ENCODE results near the gene PAWR.

DNA sequence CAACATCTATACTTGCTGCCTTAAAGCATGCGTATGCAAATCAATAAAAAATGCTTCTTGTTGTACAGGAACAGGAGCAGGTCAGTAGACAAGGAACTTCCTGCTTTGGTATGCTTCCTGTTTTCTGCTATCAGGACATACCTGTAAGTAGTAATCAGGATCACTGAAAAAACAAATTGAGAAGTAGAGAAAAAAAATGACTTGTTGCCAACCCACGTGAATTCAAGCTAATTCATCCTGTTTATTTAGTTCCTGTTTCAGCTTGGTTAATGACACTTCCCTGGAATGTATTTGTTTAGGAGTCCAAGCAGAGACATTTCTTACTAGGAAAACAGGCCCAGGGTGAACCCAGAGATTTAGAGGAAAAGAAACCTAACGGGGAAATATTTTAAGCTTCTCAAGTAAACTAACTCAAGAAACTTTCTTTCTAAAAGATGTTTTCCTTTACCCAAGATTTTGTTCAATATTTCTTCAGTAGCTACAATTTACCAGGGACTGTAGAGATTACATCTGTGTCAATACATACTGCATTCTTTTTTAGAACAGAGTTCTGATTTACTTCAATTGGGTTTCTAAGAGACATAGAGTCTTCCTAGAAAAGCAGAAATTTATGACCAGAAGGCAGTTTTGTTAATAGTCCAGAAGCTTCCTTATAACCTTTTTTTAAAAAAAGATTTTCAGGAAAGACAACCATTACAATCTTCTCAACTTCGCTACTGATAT, 124.2 kb downstream of the PAWR start:
- TF ChIP-seq RAD21 (CRISPR knock-in tag; conservative IDR thresholded peaks at IDR 0.05 in 1 of 2, IDR thresholded peaks at IDR 0.05 in 1 of 2): no peak
- TF ChIP-seq, protein P1, sequence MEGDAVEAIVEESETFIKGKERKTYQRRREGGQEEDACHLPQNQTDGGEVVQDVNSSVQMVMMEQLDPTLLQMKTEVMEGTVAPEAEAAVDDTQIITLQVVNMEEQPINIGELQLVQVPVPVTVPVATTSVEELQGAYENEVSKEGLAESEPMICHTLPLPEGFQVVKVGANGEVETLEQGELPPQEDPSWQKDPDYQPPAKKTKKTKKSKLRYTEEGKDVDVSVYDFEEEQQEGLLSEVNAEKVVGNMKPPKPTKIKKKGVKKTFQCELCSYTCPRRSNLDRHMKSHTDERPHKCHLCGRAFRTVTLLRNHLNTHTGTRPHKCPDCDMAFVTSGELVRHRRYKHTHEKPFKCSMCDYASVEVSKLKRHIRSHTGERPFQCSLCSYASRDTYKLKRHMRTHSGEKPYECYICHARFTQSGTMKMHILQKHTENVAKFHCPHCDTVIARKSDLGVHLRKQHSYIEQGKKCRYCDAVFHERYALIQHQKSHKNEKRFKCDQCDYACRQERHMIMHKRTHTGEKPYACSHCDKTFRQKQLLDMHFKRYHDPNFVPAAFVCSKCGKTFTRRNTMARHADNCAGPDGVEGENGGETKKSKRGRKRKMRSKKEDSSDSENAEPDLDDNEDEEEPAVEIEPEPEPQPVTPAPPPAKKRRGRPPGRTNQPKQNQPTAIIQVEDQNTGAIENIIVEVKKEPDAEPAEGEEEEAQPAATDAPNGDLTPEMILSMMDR (IDR thresholded peaks at IDR 0.05 in 2 of 3, conservative IDR thresholded peaks at IDR 0.05 in 1 of 3; ENCODE audit: insufficient read depth in 2 of 3, low read depth in 1 of 3, low read length in 3 of 3): no peak
- no peak for TF ChIP-seq ZNF282 (CRISPR knock-in tag; IDR thresholded peaks at IDR 0.05)
- TF ChIP-seq ZBED1 (IDR thresholded peaks at IDR 0.05): no peak

Measured in K562 (cell line).